ENCODE measurements around the gene AGFG2.

The AGFG2 gene

GRCh38 chr7:100588438-100588837, 49.4 kb downstream of the AGFG2 start:
- peak; percentile 69 for DNase-seq

- no peak for DNase-seq
Observed at GRCh38 chr7:100589341-100589947, 50.4 kb downstream of the AGFG2 start.

- no peak for DNase-seq
Observed at GRCh38 chr7:100590077-100590737, 51.2 kb downstream of the AGFG2 start.

- no peak for DNase-seq
Observed at GRCh38 chr7:100591596-100591995, 52.6 kb downstream of the AGFG2 start.

GRCh38 chr7:100595188-100595587, 56.2 kb downstream of the AGFG2 start:
- DNase-seq: no peak

GRCh38 chr7:100598425-100598824, 59.4 kb downstream of the AGFG2 start:
- peak; percentile 37 for DNase-seq

- DNase-seq: no peak
Observed at GRCh38 chr7:100599911-100600729, 61.1 kb downstream of the AGFG2 start.

- DNase-seq: no peak
Observed at GRCh38 chr7:100600730-100601038, 61.7 kb downstream of the AGFG2 start.

- no peak for DNase-seq
Observed at GRCh38 chr7:100602889-100603725, 64.1 kb downstream of the AGFG2 start.

GRCh38 chr7:100603726-100604027, 64.7 kb downstream of the AGFG2 start:
- DNase-seq: peak; percentile 70

- DNase-seq: peak; percentile 91
Observed at GRCh38 chr7:100604028-100604975, 65.3 kb downstream of the AGFG2 start.

GRCh38 chr7:100604976-100605911, 66.2 kb downstream of the AGFG2 start:
- no peak for DNase-seq

- DNase-seq: no peak
Observed at GRCh38 chr7:100606313-100606712, 67.3 kb downstream of the AGFG2 start.

- no peak for DNase-seq
Observed at GRCh38 chr7:100607111-100607510, 68.1 kb downstream of the AGFG2 start.

- no peak for DNase-seq
Observed at GRCh38 chr7:100609958-100610357, 71.0 kb downstream of the AGFG2 start.

GRCh38 chr7:100611983-100612729, 73.2 kb downstream of the AGFG2 start, which contains the start of gene MOSPD3:
TSS of gene MOSPD3 (plus strand) at chr7:100612540. CDS start at chr7:100612792, 252 bp downstream.
- peak; percentile 100 for DNase-seq

GRCh38 chr7:100612730-100613390, 73.9 kb downstream of the AGFG2 start:
- DNase-seq: peak; percentile 65

GRCh38 chr7:100613412-100614175, 74.6 kb downstream of the AGFG2 start:
- no peak for DNase-seq

Measured in OCI-M1 (cell line).